ENCODE measurements around the gene CIAO3.
"Not testable (repeated sequence)": the region's sequence is repeated elsewhere in the genome, so short reads cannot be mapped to it uniquely, and the experiment has no call there.

CIAO3 gene

GRCh38 chr16:708019-708418 is 32.8 kb downstream of the CIAO3 start:
- no peak for DNase-seq

- DNase-seq, result no peak
Observed at GRCh38 chr16:707062-707538, 33.7 kb downstream of the CIAO3 start.

GRCh38 chr16:706189-707061 is 34.4 kb downstream of the CIAO3 start:
- no peak for DNase-seq

GRCh38 chr16:705431-706188 is 35.2 kb downstream of the CIAO3 start, which contains the start of gene FBXL16:
Gene FBXL16 (minus strand): TSS chr16:705801. CDS start chr16:697405, 8,396 bp downstream.
- no peak for DNase-seq

GRCh38 chr16:704552-705380 is 36.0 kb downstream of the CIAO3 start:
- DNase-seq, result no peak

GRCh38 chr16:704047-704446 is 36.8 kb downstream of the CIAO3 start:
- DNase-seq, result no peak

- DNase-seq, result no peak
Observed at GRCh38 chr16:703406-703805, 37.4 kb downstream of the CIAO3 start.

GRCh38 chr16:702341-702740 is 38.5 kb downstream of the CIAO3 start:
- no peak for DNase-seq

- DNase-seq, result no peak
Observed at GRCh38 chr16:700684-701584, 39.9 kb downstream of the CIAO3 start.

- DNase-seq, result no peak
Observed at GRCh38 chr16:698911-699671, 41.7 kb downstream of the CIAO3 start.

- DNase-seq, result peak; percentile 61
Observed at GRCh38 chr16:695355-696089, 45.3 kb downstream of the CIAO3 start.

GRCh38 chr16:694863-695354 is 45.9 kb downstream of the CIAO3 start:
- DNase-seq, result no peak

- no peak for DNase-seq
Observed at GRCh38 chr16:694187-694862, 46.5 kb downstream of the CIAO3 start.

GRCh38 chr16:693766-694165 is 47.0 kb downstream of the CIAO3 start:
- no peak for DNase-seq

- DNase-seq, result no peak
Observed at GRCh38 chr16:693364-693763, 47.4 kb downstream of the CIAO3 start.

- no peak for DNase-seq
Observed at GRCh38 chr16:692356-693108, 48.3 kb downstream of the CIAO3 start.

- not testable (repeated sequence) for DNase-seq
Observed at GRCh38 chr16:691242-691641, 49.6 kb downstream of the CIAO3 start.

GRCh38 chr16:689175-689897 is 51.5 kb downstream of the CIAO3 start:
- DNase-seq, result no peak
